ENCODE results near the gene NADK.
A peak's percentile ranks its signal among the peaks of the same experiment; 100 is the strongest.
"Not testable (repeated sequence)": the region's sequence is repeated elsewhere in the genome, so short reads cannot be mapped to it uniquely, and the experiment has no call there.

Gene NADK

GRCh38 chr1:1724035-1724864 is 54.0 kb downstream of the NADK start, which contains the start of gene CDK11A:
Gene CDK11A (minus strand): TSS chr1:1724357. CDS start chr1:1722818, 1,539 bp downstream.
- peak; percentile 99 for ATAC-seq
- peak within 1 kb of the TSS; percentile 94 for H3K27ac Mint-ChIP-seq
- peak within 1 kb of the TSS; percentile 96 for H3K4me3 Mint-ChIP-seq
- not testable (repeated sequence) for H3K9me3 Mint-ChIP-seq, H3K27me3 Mint-ChIP-seq, H3K36me3 Mint-ChIP-seq, H3K4me1 Mint-ChIP-seq

- Mint-ChIP-seq H3K4me1 (peaks cover 3% of the 10 kb centered on the region), H3K4me3 (no peak overlapping the region), H3K9me3 (no peaks in the 10 kb centered on the region), H3K27ac (no peak overlapping the region), H3K27me3 (no peaks in the 10 kb centered on the region), H3K36me3 (peaks cover 16% of the 10 kb centered on the region)
- ATAC-seq, result no peak
These were observed 57.1 kb downstream of the NADK start for GRCh38 chr1:1721201-1721600.

- peaks cover 29% of the 10 kb centered on the region for H3K36me3 Mint-ChIP-seq
- not testable (repeated sequence) for ATAC-seq, H3K27me3 Mint-ChIP-seq, H3K4me3 Mint-ChIP-seq, H3K27ac Mint-ChIP-seq, H3K4me1 Mint-ChIP-seq, H3K9me3 Mint-ChIP-seq
These were observed 63.0 kb downstream of the NADK start for GRCh38 chr1:1715109-1715883.

GRCh38 chr1:1707897-1708296 is 70.4 kb downstream of the NADK start:
- H3K4me1 Mint-ChIP-seq, H3K9me3 Mint-ChIP-seq, ATAC-seq, H3K27me3 Mint-ChIP-seq, H3K27ac Mint-ChIP-seq, H3K4me3 Mint-ChIP-seq: not testable (repeated sequence)
- peaks cover 15% of the 10 kb centered on the region for H3K36me3 Mint-ChIP-seq

- H3K4me3 Mint-ChIP-seq, ATAC-seq, H3K4me1 Mint-ChIP-seq, H3K27ac Mint-ChIP-seq, H3K27me3 Mint-ChIP-seq, H3K9me3 Mint-ChIP-seq: not testable (repeated sequence)
- peaks cover 15% of the 10 kb centered on the region for H3K36me3 Mint-ChIP-seq
These were observed 71.0 kb downstream of the NADK start for GRCh38 chr1:1707241-1707640.

GRCh38 chr1:1705623-1706022 is 72.6 kb downstream of the NADK start:
- ATAC-seq, result not testable (repeated sequence)

GRCh38 chr1:1704284-1704957 is 73.8 kb downstream of the NADK start:
- not testable (repeated sequence) for ATAC-seq, H3K9me3 Mint-ChIP-seq, H3K27me3 Mint-ChIP-seq, H3K4me1 Mint-ChIP-seq, H3K27ac Mint-ChIP-seq, H3K4me3 Mint-ChIP-seq
- peaks cover 10% of the 10 kb centered on the region for H3K36me3 Mint-ChIP-seq

More at GRCh38 chr1:1705623-1706022, 72.6 kb downstream of the NADK start:
- not testable (repeated sequence) for H3K27me3 Mint-ChIP-seq, H3K27ac Mint-ChIP-seq, H3K9me3 Mint-ChIP-seq, H3K4me1 Mint-ChIP-seq, H3K4me3 Mint-ChIP-seq
- peaks cover 14% of the 10 kb centered on the region for H3K36me3 Mint-ChIP-seq

GRCh38 chr1:1703796-1704195 is 74.5 kb downstream of the NADK start:
- H3K27me3 Mint-ChIP-seq, result no peaks in the 10 kb centered on the region

GRCh38 chr1:1702506-1702905 is 75.8 kb downstream of the NADK start:
- not testable (repeated sequence) for H3K4me1 Mint-ChIP-seq, H3K4me3 Mint-ChIP-seq, H3K9me3 Mint-ChIP-seq, ATAC-seq, H3K27ac Mint-ChIP-seq, H3K27me3 Mint-ChIP-seq
- H3K36me3 Mint-ChIP-seq, result peaks cover 10% of the 10 kb centered on the region

More at GRCh38 chr1:1703796-1704195, 74.5 kb downstream of the NADK start:
- no peaks in the 10 kb centered on the region for H3K9me3 Mint-ChIP-seq
- H3K4me3 Mint-ChIP-seq, result no peak overlapping the region
- no peaks in the 10 kb centered on the region for H3K4me1 Mint-ChIP-seq
- H3K27ac Mint-ChIP-seq, result no peak overlapping the region
- ATAC-seq, result no peak
- H3K36me3 Mint-ChIP-seq, result peaks cover 10% of the 10 kb centered on the region

Data from stimulated activated memory B cell treated with anti-CD40 and anti-IgM and Interleukin-4, amounts not matched to agents 10 μg/mL and 1 μg/mL and 100 μg/mL, for 72 hours (primary cell).